SK-N-MC (cell line): ENCODE results near the gene IRF8.

Experiments used
- EZH2 ChIP-seq: fragments of 200-600 bp; sonication (generic); IDR thresholded peaks from one replicate; pipeline ENCODE4 v1.6.1; 2017; ENCODE audit warnings: antibody characterized with exemption
- POLR2AphosphoS5 ChIP-seq: IDR thresholded peaks from 2 replicates; pipeline ENCODE4 v1.6.1; 2012; ENCODE audit warnings: mild to moderate bottlenecking, low read depth, low read length, borderline replicate concordance

- TF ChIP-seq POLR2AphosphoS5 (no peak), EZH2 (no peak)
Observed at GRCh38 chr16:85952197-85952596, 53.2 kb downstream of the IRF8 start.
